Measurements from ENCODE around the gene MRGPRX4. TPM values are rescaled to one million over a fixed set of nuclear protein-coding genes. Genes with fewer than 3 reads are reported as not detected.

Gene MRGPRX4
- polyA plus RNA-seq, 3 donors = not detected

DNA sequence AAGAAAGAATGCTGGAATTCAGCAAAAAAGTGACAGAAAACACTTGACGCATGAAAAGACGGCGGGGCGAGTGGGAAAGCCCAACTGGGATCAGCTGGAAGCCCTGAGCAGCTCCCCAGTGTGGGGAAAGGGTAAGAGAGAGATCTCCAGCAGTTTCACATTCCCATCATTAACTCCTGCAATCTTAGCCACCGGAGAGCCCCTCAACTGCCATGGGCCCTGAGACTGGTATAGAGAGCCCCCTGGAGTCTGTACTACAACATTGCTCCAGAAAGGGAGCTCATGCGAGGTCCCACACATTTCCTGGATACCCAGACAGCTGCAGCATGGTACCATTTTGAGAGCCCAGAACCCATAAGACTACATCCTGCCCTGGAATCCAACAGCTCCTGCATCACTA, 31.1 kb downstream of the MRGPRX4 start:
- no peak for DNase-seq (ENCODE audit: extremely low read depth in 1 of 11, low read depth in 9 of 11, low spot score in 4 of 11)

DNA sequence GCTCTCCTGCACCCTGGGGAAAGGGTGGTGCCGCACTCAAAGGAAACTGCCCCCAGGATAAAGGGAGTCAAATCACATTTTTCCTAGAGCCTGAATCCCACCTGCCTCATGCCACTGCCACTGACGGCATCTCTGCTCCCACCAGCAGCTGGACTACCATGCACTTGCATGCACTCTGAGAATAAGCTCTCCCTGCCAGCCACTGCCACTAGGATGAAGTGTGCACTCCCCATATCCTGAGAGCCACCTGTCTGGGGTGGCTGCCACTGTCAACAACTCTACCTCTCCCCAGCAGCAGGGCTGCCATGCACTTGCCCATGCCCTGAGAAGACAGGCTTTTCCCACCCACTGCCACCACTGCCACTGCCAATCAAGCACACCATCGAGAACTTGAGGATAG, 31.6 kb downstream of the MRGPRX4 start:
- DNase-seq (ENCODE audit: extremely low read depth in 1 of 11, low read depth in 9 of 11, low spot score in 4 of 11) = no peak

DNA sequence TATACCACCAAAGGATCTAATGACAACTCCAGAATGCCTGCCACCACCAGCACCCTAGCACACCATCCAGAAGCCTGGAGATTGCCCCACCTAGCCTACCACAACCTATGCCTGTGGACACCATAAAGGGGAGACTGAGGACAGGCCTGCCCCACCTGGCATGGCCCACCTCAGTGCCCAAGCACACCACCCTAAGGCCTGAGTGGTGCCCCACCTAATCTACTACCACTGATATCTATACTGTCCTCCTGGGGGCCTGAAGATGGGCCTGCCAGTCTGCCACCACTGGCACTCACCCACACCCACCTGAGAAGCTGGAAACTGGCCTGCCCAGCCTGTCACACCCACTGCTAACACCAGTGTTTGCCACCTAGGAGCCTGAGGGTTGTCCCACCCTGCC, 32.1 kb downstream of the MRGPRX4 start:
- DNase-seq (ENCODE audit: extremely low read depth in 1 of 11, low read depth in 9 of 11, low spot score in 4 of 11) = no peak

DNA sequence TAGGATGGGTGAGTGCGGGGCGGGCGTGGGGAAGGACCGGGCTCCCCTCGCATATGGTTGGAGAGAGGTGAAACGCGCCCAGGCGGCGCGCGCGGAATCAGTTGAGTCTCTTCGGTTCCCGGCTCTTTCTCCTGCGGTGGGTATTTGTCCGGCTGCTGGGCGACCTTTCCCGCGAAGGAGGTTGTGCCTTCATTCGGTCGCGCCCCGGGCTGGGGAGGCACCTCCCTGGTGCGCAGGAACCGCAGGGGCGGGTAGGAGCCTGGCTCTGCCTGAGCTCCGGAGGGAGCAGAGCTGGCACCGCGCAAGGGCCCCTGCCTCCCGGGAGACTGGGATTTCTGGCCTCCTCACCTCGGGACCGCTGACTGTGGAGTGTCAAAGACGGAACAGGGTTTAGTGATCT, 36.4 kb downstream of the MRGPRX4 start:
- no peak for DNase-seq (ENCODE audit: extremely low read depth in 1 of 11, low read depth in 9 of 11, low spot score in 4 of 11)

DNA sequence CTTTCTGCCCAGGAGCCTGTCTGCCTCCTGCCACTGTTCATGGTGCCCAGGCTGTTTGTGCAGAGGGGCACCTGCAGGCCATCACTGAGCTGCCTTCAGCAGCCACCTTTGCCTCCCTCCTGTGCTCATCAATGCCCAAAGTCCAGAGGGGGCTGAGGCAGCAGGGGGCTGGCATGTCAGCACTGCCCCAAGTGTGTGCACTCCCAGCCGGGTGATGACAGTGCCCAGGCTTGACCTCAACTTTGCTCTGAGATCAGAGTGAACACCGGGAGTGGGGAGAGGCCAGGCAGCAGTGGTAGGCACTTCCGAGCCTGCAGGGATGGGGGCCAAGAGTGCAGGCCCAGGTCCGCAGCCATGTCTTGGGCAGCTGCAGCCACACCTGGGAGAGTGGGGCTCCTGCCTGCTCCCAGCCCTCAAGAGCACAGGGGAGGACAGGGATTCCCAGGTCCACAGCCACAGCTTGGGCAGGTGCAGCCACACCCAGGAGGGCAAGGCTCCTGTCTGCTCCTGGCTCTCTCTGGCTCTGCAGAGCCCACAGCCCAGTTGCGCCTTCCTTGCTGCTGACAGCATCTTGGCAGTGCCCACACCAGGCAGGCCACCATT, 48.7 kb downstream of the MRGPRX4 start:
- DNase-seq (ENCODE audit: extremely low read depth in 1 of 11, low read depth in 9 of 11, low spot score in 4 of 11) = no peak

DNA sequence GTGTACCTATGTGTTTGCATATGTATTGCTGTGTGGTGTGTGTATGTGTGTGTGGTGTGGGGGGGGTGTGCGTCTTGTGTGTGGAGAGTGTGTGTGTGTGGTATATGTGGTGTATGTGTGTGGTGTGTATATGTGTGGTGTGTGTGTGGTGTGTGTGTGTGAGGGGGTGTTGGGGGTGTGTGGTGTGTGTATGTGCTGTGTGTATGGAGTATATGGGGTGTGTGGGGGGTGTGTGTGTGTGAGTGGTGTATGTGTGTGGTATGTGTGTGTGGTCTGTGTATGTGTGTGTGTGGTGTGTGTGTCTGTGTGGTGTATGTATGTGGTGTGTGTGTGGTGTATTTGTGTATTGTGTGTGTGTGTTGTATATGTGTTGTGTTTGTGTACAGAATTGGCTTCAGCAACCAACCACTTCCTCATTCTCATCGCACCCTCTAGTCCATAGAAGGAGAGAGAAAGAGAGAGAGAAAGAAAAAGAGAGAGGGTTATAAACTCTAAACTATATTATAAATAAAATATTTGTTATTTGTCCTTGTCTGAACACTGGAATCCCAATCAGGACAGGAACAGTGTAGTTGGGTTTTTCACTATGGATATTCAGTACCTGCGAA, 50.3 kb downstream of the MRGPRX4 start:
- no peak for DNase-seq (ENCODE audit: extremely low read depth in 1 of 11, low read depth in 9 of 11, low spot score in 4 of 11)

Other genes with a start within 250 kb of the MRGPRX4 start
- 10 to 100 TPM; 19.9 to 20.8 (median 20.4) TPM for gene SERGEF, start 159.8 kb upstream of the MRGPRX4 start, polyA plus RNA-seq (ENCODE audit: insufficient read length in 3 of 3)
- gene TPH1, start 126.6 kb upstream of the MRGPRX4 start, polyA plus RNA-seq (ENCODE audit: insufficient read length in 3 of 3) = 1 to 10 TPM in 1 of 3 donors, under 1 TPM in 2; 0.40 to 1.4 (median 0.92) TPM
- 10 to 100 TPM; 28.6 to 42.6 (median 29.7) TPM for gene SAAL1, start 66.8 kb upstream of the MRGPRX4 start, polyA plus RNA-seq (ENCODE audit: insufficient read length in 3 of 3)
- gene MRGPRX3, start 40.3 kb upstream of the MRGPRX4 start, polyA plus RNA-seq (ENCODE audit: insufficient read length in 3 of 3) = not detected
- gene SAA4, start 64.0 kb downstream of the MRGPRX4 start, polyA plus RNA-seq (ENCODE audit: insufficient read length in 3 of 3) = not detected
- gene SAA2, start 75.8 kb downstream of the MRGPRX4 start, polyA plus RNA-seq (ENCODE audit: insufficient read length in 3 of 3) = under 1 TPM in 1 of 3 donors, not detected in 2; 0.30 TPM
- not detected for gene SAA1, start 93.4 kb downstream of the MRGPRX4 start, polyA plus RNA-seq (ENCODE audit: insufficient read length in 3 of 3)
- gene HPS5, start 149.3 kb downstream of the MRGPRX4 start, polyA plus RNA-seq (ENCODE audit: insufficient read length in 3 of 3) = 10 to 100 TPM; 22.6 to 24.6 (median 22.8) TPM
- 10 to 100 TPM; 49.3 to 61.0 (median 60.9) TPM for gene GTF2H1, start 149.7 kb downstream of the MRGPRX4 start, polyA plus RNA-seq (ENCODE audit: insufficient read length in 3 of 3)
- gene LDHA, start 221.7 kb downstream of the MRGPRX4 start, polyA plus RNA-seq (ENCODE audit: insufficient read length in 3 of 3) = 100 to 1,000 TPM; 314 to 512 (median 397) TPM
- 1 to 10 TPM in 1 of 3 donors, under 1 TPM in 2; 0.19 to 1.7 (median 0.94) TPM for gene LDHC, start 239.5 kb downstream of the MRGPRX4 start, polyA plus RNA-seq (ENCODE audit: insufficient read length in 3 of 3)

Data from renal cortex interstitium (tissue), 11 donors.